GM19467 (cell line): ENCODE measurements around the gene ZNF585A.

ENCODE experiments used
- ATAC-seq: cut with Tn5 transposase; IDR thresholded peaks from one replicate; pipeline ENCODE4 v1.9.1; 2021; ENCODE audit warnings: mild to moderate bottlenecking, moderate library complexity; ENCODE audit not compliant: unreplicated experiment

ZNF585A gene

GRCh38 chr19:37095859-37096258 lies 76.6 kb downstream of the ZNF585A start:
- no peak for ATAC-seq
